Measurements from ENCODE around the gene LSMEM2.
"Not testable (repeated sequence)": the region's sequence is repeated elsewhere in the genome, so short reads cannot be mapped to it uniquely, and the experiment has no call there.

LSMEM2 gene

DNA sequence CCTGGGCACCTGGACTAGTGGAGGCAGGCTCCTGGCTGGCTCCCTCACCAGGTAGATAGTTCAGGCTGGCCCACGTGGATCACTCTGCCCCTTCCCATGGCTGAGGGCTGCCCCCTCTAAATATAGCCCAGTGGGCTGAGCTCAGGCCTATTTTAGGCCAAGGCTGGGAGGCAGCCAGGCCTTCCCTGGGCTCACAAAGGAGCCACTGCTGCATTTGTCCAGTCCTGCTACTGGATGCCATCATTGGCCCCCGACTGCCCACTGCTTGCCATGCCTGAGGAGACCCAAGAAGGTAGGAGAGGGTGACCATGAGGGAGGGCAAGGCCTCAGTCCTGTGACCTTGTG, at the start of gene LSMEM2:
Gene LSMEM2 (plus strand): TSS at position 208 of the 345 bp plus-strand sequence. CDS start 27 bp downstream, at position 235.
- DNase-seq (ENCODE audit: low read depth) = no peak

GRCh38 chr3:50229490-50229889, 49.4 kb upstream of the LSMEM2 start:
- no peak for DNase-seq (ENCODE audit: low read depth)

DNA sequence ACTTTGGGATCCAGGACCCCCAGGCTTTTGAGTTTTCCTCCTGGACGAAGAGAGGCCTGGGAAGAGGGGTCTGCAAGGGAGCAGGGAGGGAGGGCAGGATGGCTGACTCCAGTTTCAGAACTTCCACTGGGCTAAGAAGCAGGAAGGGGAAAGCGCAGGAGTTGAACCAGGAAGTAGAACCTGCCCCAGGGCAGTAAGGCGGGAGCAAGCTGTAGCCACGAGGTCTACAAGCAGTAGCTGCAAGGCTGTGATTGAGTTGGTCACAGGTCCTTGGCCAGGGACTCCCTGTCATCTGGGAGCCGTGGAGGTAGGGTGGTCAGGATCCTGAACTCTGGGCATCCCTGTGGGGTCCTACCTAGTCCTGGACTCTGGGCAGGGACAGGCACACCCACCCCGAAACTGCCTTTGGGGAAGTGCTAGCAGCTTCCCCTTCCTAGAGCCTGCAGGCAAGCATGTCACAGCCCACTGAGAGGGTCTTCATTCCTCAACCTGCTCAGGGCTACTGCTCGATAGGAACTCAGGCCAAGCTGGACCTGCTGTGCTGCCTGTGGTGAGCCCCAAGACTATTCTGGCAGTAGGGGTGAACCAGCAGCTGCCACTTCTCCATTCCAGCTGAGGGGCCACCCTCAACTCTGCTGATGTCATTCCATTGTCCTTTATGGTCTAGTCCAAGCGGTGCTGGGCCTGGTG, 48.6 kb upstream of the LSMEM2 start:
- no peak for DNase-seq (ENCODE audit: low read depth)

GRCh38 chr3:50230794-50231125, 48.1 kb upstream of the LSMEM2 start:
- no peak for DNase-seq (ENCODE audit: low read depth)

DNA sequence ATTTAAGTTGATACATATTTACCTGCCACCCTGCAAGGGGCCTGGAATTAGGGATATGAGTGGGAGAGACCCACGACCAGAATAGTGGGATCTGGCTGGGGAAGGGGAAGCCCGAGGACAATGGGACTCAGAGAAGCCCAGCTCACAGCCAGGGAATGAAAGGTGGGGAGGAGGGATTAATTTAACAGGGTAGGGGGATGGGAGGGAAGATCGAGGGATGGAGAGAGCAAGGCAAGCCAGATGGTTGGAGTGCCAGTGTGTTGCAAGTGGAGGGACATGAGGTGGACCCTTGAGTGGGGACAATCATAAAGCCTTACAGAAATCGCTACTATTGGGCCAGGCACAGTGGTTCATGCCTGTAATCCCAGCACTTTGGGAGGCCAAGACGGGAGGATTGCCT, 47.3 kb upstream of the LSMEM2 start:
- DNase-seq (ENCODE audit: low read depth) = no peak

GRCh38 chr3:50232303-50232702, 46.6 kb upstream of the LSMEM2 start:
- DNase-seq (ENCODE audit: low read depth) = no peak

- DNase-seq (ENCODE audit: low read depth) = no peak
Observed at GRCh38 chr3:50233176-50233575, 45.7 kb upstream of the LSMEM2 start.

GRCh38 chr3:50235716-50236483, 43.0 kb upstream of the LSMEM2 start, which contains the start of gene GNAI2:
GNAI2 (plus strand) TSS chr3:50236204; CDS start chr3:50236336, 132 bp downstream.
- peak; percentile 97 for DNase-seq (ENCODE audit: low read depth)

- no peak for DNase-seq (ENCODE audit: low read depth)
Observed at GRCh38 chr3:50236484-50237132, 42.3 kb upstream of the LSMEM2 start.

DNA sequence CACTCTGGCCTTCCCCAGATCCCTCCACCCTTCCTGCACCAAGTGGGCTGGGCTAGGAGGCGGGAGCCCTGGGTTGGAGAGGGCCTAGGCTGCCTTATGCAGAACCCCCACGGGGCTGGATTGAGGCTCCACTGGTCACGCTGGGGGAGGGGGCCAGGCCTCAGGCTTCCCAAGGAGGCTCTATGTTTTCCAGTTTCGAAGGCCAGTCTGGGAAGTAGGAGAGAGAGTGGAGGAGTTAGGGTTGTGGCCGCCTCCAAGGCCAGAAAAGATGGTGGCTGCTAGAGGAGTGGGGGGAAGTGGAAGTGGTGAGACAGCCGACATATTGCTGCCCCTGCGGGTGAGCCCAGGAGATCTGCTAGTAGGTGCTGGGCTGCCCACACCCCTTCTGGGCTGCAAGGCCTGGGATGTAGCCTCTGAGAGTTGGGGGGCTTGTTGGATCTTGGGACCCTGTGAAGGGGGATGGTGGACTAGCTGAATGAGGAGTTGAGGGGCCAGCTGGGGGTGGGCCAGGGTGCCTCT, 41.7 kb upstream of the LSMEM2 start:
- no peak for DNase-seq (ENCODE audit: low read depth)

GRCh38 chr3:50237754-50238548, 40.9 kb upstream of the LSMEM2 start:
- peak; percentile 76 for DNase-seq (ENCODE audit: low read depth)

DNA sequence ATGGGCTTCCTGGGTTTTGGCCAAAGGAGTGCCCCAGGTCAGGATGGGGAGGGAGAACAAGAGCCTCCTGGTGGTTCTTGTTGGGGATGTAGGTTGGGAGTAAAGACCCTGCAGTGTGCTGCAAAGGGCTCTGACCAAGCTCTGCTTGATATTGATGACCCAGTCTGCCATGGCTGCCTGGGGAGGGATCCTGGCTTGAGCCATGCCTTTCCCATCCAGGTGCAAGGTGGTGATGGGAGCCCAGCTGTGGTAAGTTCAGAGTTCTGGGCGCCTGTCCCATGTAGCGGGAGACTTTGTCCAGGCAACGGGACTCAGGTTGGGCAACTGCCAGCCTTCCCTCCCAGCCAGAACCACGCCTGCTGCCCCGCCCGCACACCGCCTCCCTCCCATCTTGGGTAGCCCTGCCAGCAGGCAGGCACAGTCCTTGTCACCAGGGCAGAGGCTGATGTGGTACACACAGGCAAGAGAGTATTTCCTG, 40.3 kb upstream of the LSMEM2 start:
- DNase-seq (ENCODE audit: low read depth) = no peak

DNA sequence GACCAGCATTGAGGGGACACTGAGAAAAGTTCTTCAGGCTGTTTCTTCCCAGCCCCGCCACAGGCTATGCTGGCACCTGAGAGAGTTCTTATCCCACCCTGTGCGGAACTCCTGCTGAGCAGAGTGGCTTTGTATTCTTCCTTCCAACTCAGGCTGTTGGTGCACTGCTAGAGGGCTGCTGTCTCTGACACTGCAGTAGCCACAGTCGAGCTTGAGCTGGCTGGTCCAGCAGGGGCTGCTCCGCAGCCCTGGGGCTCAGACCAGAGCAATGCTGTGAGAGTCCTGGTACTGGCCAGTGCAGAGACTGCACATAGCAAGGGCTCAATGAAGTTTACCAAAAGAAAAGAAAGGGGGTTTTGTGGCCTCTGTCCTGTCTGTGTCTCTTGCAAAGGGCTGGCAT, 39.2 kb upstream of the LSMEM2 start:
- no peak for DNase-seq (ENCODE audit: low read depth)

DNA sequence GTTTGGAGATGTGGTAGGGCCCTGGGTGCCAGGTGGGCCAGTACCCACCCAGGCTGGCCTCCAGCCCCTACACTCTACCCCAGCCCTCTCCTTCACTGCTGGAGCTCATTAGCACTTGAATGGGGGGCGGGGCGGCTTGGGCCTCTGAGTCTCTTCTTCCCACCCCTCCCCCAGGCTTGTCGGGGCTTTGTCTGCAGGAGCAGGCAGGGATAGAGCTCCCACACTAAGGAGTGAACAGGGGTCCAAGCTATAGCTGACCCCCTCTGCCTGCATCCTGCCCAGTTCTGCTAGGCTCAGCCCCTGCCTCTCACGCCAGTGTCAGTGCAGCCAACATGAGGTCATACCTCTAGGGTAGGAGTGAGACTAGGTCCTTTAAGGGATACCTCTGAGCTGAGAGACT, 37.7 kb upstream of the LSMEM2 start:
- no peak for DNase-seq (ENCODE audit: low read depth)

- no peak for DNase-seq (ENCODE audit: low read depth)
Observed at GRCh38 chr3:50241713-50242380, 37.0 kb upstream of the LSMEM2 start.

GRCh38 chr3:50242381-50242770, 36.5 kb upstream of the LSMEM2 start:
- DNase-seq (ENCODE audit: low read depth) = no peak

DNA sequence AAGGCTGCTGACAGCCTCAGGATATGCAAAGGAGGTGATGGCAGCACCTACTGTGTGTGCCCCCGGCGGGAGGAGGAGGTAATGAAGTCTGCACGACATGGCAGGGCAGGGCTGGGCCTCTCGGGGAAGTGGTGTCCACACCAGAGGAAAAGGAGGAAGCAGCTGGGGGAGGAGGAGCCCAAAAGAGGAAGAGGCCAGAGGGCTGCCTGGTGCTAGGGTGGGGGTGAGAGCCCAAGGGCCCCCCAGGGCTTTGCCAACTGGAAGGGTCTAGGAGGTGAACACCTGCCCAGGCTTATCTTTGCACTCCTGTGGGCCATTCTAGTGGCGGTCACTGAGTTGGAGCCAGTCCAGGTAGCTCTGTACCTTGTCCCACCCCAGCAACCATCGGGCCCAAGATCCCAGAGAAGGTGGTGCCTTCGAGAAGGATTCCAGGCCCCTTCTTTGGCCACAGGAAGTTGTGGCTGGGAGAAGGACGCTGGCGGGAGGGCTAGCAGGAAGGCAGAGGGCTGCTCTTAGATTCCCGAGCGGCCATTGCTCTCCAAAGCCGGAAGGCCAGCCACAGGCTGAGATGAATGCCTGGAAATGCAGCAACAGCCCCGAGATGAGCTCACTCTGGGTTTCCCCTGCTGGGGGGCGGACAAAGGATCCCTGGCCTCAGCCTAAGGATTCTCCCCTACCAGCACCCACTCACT, 35.9 kb upstream of the LSMEM2 start:
- no peak for DNase-seq (ENCODE audit: low read depth)

DNA sequence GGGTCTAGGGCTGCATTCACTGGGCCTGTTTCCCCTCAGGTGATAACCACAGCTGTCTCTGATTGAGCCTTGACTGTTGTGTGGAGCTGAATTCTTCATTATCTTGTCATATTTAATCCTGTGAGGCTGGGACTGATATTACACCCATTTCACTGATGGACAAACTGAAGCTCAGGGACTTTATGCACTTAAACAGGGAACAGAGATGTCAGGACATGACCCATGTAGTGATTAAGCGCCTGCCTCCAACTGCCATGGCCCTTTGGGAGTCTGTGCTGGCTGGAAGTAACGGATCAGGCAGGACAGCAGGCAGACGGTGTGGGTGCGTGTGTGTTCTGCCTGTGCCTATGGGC, 35.4 kb upstream of the LSMEM2 start:
- DNase-seq (ENCODE audit: low read depth) = no peak

DNA sequence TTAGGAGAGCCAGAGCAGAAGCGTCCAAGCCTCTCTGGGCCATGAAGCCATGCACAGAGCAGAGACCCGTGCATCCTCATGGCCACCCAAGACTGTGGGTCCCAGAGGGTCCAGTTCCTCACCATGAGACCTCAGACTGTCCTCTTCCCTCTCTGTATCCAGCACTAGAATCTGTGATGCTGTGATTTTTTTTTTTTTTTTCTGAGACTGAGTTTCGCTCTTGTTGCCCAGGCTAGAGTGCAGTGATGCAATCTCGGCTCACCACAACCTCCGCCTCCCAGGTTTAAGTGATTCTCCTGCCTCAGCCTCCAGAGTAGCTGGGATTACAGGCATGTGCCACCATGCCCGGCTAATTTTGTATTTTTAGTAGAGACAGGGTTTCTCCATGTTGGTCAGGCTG, 34.1 kb upstream of the LSMEM2 start:
- not testable (repeated sequence) for DNase-seq (ENCODE audit: low read depth)

DNA sequence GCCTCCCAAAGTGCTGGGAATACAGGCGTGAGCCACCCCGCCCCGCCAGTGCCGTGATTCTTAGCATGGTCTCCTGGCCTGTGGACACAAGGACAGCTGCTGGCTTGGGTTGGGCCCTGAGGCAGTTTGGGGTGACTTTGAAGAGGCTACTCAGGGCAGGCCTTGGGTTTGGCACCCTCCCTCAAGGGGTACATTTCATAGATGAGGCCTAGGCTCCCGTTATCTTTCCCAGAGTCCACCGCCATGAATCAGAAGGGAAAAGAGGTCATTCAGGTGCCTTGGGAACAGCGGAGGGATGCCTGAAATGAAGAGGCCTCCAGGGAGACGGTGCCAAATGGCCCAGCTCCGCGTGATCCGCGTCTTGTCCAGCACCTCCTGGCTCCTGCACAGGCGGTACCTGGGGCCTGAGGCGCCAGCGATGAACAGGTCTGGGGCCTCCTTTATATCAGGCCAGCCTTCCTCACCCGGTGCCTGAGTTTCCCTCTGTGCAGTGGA, 33.6 kb upstream of the LSMEM2 start:
- no peak for DNase-seq (ENCODE audit: low read depth)
